Measurements from ENCODE around the gene TRPM4. TPM values are rescaled to one million over a fixed set of nuclear protein-coding genes. Genes with fewer than 3 reads are reported as not detected.

TRPM4 gene
- total and polyA plus RNA-seq, 2 experiments from 2014 or later: 74.2 to 106 TPM

DNA sequence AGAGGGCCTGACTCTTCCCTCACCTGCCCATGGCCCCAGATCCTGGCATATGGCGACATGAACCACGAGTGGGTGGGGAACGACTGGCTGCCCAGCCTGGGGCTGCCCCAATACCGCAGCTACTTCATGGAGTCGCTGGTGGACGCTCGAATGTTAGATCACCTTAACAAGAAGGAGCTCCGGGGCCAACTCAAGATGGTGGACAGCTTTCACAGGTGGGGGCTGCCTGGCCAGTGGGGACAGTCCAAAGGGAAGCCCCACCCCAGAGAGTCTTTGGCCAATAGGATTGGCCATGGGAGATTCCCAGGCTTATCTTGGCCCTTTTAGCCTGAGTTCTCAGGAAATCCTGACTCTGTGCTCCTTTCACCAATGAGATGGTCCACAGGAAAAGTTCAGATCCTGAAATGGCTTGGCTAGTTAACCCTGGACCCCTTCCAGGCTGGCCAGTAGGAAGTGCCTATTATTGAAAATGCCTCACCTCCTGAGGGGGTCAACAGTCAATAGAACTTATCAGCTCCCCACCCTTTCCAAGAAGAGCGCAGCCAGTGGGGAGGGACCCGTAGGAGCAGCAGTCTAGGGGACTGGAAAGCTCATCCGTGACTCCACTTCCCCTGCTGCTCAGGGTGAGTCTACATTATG, 9.4 kb upstream of the TRPM4 start:
- peak overlapping the region; percentile 90 for H3K27ac ChIP-seq
- no peaks in the 10 kb centered on the region for H3K9me3 ChIP-seq (ENCODE audit: low read depth)
- peak overlapping the region; percentile 40 for H3K4me3 ChIP-seq
- no peaks in the 10 kb centered on the region for H3K36me3 ChIP-seq
- peaks cover 19% of the 10 kb centered on the region for H3K4me1 ChIP-seq (ENCODE audit: low read depth)
- TF ChIP-seq, protein P1, sequence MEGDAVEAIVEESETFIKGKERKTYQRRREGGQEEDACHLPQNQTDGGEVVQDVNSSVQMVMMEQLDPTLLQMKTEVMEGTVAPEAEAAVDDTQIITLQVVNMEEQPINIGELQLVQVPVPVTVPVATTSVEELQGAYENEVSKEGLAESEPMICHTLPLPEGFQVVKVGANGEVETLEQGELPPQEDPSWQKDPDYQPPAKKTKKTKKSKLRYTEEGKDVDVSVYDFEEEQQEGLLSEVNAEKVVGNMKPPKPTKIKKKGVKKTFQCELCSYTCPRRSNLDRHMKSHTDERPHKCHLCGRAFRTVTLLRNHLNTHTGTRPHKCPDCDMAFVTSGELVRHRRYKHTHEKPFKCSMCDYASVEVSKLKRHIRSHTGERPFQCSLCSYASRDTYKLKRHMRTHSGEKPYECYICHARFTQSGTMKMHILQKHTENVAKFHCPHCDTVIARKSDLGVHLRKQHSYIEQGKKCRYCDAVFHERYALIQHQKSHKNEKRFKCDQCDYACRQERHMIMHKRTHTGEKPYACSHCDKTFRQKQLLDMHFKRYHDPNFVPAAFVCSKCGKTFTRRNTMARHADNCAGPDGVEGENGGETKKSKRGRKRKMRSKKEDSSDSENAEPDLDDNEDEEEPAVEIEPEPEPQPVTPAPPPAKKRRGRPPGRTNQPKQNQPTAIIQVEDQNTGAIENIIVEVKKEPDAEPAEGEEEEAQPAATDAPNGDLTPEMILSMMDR (IDR thresholded peaks at IDR 0.05; ENCODE audit: low read depth, low read length): no peak
- H3K27me3 ChIP-seq: no peaks in the 10 kb centered on the region
- DNase-seq (ENCODE audit: low read depth in 1 of 2, low spot score in 1 of 2): no peak

GRCh38 chr19:49148784-49149651, 8.6 kb upstream of the TRPM4 start:
- H3K27me3 ChIP-seq: no peaks in the 10 kb centered on the region
- H3K27ac ChIP-seq: peak overlapping the region; percentile 90
- H3K4me3 ChIP-seq: peak overlapping the region; percentile 56
- TF ChIP-seq, protein P1 (IDR thresholded peaks at IDR 0.05; ENCODE audit: low read depth, low read length): no peak
- peaks cover 18% of the 10 kb centered on the region for H3K4me1 ChIP-seq (ENCODE audit: low read depth)
- H3K9me3 ChIP-seq (ENCODE audit: low read depth): no peaks in the 10 kb centered on the region
- H3K36me3 ChIP-seq: no peaks in the 10 kb centered on the region
- peak; percentile 98 to 100 for DNase-seq (ENCODE audit: low read depth in 1 of 2, low spot score in 1 of 2)

GRCh38 chr19:49149652-49150105, 7.9 kb upstream of the TRPM4 start:
- Histone ChIP-seq H3K4me1 (ENCODE audit: low read depth) (peaks cover 21% of the 10 kb centered on the region), H3K27ac (peak overlapping the region; percentile 72), H3K27me3 (no peaks in the 10 kb centered on the region), H3K4me3 (peak overlapping the region; percentile 56), H3K9me3 (ENCODE audit: low read depth) (no peaks in the 10 kb centered on the region), H3K36me3 (no peaks in the 10 kb centered on the region)
- TF ChIP-seq, protein P1 (IDR thresholded peaks at IDR 0.05; ENCODE audit: low read depth, low read length): no peak
- DNase-seq (ENCODE audit: low read depth in 1 of 2, low spot score in 1 of 2): peak; percentile 82 to 94

DNA sequence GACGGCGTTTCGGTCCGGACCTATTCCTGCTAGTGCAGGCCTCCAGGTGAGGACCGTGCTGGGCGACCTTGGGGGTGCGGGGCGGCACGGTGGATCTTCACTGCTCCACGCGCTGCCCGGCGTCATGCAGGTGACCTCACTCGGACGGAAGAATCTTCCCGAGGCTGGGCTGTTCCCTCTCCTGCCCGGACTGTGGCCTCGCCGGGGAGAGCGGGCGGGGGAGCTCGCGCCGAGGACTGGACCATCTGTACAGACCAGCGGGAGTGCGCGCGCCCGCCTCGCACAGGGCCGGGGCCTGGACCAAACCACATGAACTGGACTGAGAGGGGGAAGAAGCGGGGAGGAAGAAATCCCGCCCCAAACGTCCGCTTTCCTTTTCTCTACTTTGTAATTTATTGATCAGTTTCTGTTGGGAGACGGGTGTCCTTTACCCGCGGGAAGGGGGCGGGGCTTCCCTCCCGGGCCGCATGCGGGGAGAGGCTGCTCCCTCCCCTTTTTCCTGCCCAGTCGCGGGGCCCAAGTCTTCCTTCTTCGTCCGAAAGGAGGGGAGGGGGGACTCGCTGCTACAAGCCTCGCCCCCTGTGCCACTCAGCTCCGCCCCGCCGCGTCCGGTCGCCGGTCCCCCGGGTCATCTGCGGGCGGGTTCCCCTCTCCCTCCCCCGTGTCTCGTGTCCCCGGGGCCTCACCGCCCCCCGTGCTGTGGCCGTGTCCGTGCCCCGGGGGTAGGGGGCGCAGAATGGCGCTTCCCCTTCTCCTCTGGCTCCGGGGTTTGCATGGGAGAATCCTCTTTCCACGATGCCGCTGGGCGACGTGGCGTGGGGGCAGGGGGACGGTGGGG, 7.3 kb upstream of the TRPM4 start:
- H3K27me3 ChIP-seq: no peaks in the 10 kb centered on the region
- H3K4me3 ChIP-seq: peak overlapping the region; percentile 56
- peak; percentile 87 to 95 for DNase-seq (ENCODE audit: low read depth in 1 of 2, low spot score in 1 of 2)
- TF ChIP-seq, protein P1 (IDR thresholded peaks at IDR 0.05; ENCODE audit: low read depth, low read length): no peak
- peaks cover 22% of the 10 kb centered on the region for H3K4me1 ChIP-seq (ENCODE audit: low read depth)
- H3K36me3 ChIP-seq: no peaks in the 10 kb centered on the region
- no peaks in the 10 kb centered on the region for H3K9me3 ChIP-seq (ENCODE audit: low read depth)
- H3K27ac ChIP-seq: peak overlapping the region; percentile 72

DNA sequence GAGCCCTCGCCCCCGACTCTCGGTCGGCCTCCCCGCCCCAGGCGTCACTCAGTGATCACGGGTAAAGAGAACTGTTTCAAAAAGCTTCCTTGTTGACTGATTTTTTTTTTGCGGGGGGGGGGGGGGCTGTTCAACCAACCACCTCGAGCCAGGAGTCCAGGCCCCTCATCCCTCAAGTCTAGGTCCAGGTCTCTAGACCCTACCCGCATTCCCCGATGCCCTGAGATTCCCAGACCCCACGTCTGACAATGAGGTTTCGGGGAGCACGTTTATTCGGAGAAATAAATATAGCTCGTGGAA, 6.7 kb upstream of the TRPM4 start:
- Histone ChIP-seq H3K4me3 (peak overlapping the region; percentile 56), H3K27ac (peak overlapping the region; percentile 72), H3K9me3 (ENCODE audit: low read depth) (no peaks in the 10 kb centered on the region), H3K27me3 (no peaks in the 10 kb centered on the region), H3K4me1 (ENCODE audit: low read depth) (peaks cover 20% of the 10 kb centered on the region), H3K36me3 (no peaks in the 10 kb centered on the region)
- TF ChIP-seq, protein P1 (IDR thresholded peaks at IDR 0.05; ENCODE audit: low read depth, low read length): no peak
- no peak for DNase-seq (ENCODE audit: low read depth in 1 of 2, low spot score in 1 of 2)
